ENCODE measurements around the gene TNFRSF4. TPM values are rescaled to one million over a fixed set of nuclear protein-coding genes. Genes with fewer than 3 reads are reported as not detected.

Gene TNFRSF4
- total RNA-seq, 4 donors from 2014 or later = 0.50 to 2.1 (median 0.93) TPM

GRCh38 chr1:1215881-1216605, 2.1 kb upstream of the TNFRSF4 start:
- intact Hi-C loops (cut with DNase I) = no loop called here
- WGBS = 68% methylated on average over 3 of the region's 21 CpGs
- Histone ChIP-seq H3K9me3 (no peaks in the 10 kb centered on the region), H3K27me3 (no peaks in the 10 kb centered on the region), H3K36me3 (peaks cover 34 to 60% (median 56%) of the 10 kb centered on the region in 4 donors), H3K4me1 (peaks cover 14 to 37% (median 30%) of the 10 kb centered on the region in 4 donors), H3K27ac (replicated peaks in 1 of 4) (no peak overlapping the region), H3K4me3 (no peak overlapping the region)
- TF ChIP-seq, protein P1, sequence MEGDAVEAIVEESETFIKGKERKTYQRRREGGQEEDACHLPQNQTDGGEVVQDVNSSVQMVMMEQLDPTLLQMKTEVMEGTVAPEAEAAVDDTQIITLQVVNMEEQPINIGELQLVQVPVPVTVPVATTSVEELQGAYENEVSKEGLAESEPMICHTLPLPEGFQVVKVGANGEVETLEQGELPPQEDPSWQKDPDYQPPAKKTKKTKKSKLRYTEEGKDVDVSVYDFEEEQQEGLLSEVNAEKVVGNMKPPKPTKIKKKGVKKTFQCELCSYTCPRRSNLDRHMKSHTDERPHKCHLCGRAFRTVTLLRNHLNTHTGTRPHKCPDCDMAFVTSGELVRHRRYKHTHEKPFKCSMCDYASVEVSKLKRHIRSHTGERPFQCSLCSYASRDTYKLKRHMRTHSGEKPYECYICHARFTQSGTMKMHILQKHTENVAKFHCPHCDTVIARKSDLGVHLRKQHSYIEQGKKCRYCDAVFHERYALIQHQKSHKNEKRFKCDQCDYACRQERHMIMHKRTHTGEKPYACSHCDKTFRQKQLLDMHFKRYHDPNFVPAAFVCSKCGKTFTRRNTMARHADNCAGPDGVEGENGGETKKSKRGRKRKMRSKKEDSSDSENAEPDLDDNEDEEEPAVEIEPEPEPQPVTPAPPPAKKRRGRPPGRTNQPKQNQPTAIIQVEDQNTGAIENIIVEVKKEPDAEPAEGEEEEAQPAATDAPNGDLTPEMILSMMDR (IDR thresholded peaks at IDR 0.05) = no peak
- no peak for TF ChIP-seq POLR2A (IDR thresholded peaks at IDR 0.05; ENCODE audit: low read depth)
- no peak for TF ChIP-seq EP300 (IDR thresholded peaks at IDR 0.05)
- no peak for TF ChIP-seq POLR2AphosphoS5 (IDR thresholded peaks at IDR 0.05)
- DNase-seq (ENCODE audit: extremely low spot score) = no peak

- Histone ChIP-seq H3K36me3 (peaks cover 27 to 51% (median 47%) of the 10 kb centered on the region in 4 donors), H3K4me1 (peaks cover 14 to 37% (median 30%) of the 10 kb centered on the region in 4 donors), H3K27ac (replicated peaks in 1 of 4) (no peak overlapping the region), H3K9me3 (no peaks in the 10 kb centered on the region), H3K4me3 (no peak overlapping the region), H3K27me3 (no peaks in the 10 kb centered on the region)
- DNase-seq (ENCODE audit: extremely low spot score) = no peak
- WGBS = 53% methylated on average over 9 of the region's 11 CpGs
- intact Hi-C loops (cut with DNase I) = no loop called here
- no peak for TF ChIP-seq POLR2AphosphoS5 (IDR thresholded peaks at IDR 0.05)
- TF ChIP-seq, protein P1 (IDR thresholded peaks at IDR 0.05) = no peak
- TF ChIP-seq EP300 (IDR thresholded peaks at IDR 0.05) = no peak
- TF ChIP-seq POLR2A (IDR thresholded peaks at IDR 0.05; ENCODE audit: low read depth) = no peak
Measured at GRCh38 chr1:1215080-1215676, 1.2 kb upstream of the TNFRSF4 start.

- DNase-seq (ENCODE audit: extremely low spot score) = no peak
- peaks cover 26 to 48% (median 34%) of the 10 kb centered on the region in 4 donors for H3K4me1 ChIP-seq
- no peak for TF ChIP-seq POLR2AphosphoS5 (IDR thresholded peaks at IDR 0.05)
- peaks cover 15 to 28% (median 24%) of the 10 kb centered on the region in 4 donors for H3K36me3 ChIP-seq
- H3K4me3 ChIP-seq = peak overlapping the region; percentile 30 to 47 (median 31)
- intact Hi-C loops (cut with DNase I) = no loop called here
- peak overlapping the region in 1 of 4 donors; percentile 4 for H3K27ac ChIP-seq (replicated peaks in 1 of 4)
- peaks cover 0 to 14% (median 0%) of the 10 kb centered on the region in 4 donors for H3K27me3 ChIP-seq
- no peaks in the 10 kb centered on the region for H3K9me3 ChIP-seq
- no CpG with 5 or more reads among the region's 24 CpGs for WGBS
Measured at GRCh38 chr1:1212780-1213344, 1.1 kb downstream of the TNFRSF4 start.

DNA sequence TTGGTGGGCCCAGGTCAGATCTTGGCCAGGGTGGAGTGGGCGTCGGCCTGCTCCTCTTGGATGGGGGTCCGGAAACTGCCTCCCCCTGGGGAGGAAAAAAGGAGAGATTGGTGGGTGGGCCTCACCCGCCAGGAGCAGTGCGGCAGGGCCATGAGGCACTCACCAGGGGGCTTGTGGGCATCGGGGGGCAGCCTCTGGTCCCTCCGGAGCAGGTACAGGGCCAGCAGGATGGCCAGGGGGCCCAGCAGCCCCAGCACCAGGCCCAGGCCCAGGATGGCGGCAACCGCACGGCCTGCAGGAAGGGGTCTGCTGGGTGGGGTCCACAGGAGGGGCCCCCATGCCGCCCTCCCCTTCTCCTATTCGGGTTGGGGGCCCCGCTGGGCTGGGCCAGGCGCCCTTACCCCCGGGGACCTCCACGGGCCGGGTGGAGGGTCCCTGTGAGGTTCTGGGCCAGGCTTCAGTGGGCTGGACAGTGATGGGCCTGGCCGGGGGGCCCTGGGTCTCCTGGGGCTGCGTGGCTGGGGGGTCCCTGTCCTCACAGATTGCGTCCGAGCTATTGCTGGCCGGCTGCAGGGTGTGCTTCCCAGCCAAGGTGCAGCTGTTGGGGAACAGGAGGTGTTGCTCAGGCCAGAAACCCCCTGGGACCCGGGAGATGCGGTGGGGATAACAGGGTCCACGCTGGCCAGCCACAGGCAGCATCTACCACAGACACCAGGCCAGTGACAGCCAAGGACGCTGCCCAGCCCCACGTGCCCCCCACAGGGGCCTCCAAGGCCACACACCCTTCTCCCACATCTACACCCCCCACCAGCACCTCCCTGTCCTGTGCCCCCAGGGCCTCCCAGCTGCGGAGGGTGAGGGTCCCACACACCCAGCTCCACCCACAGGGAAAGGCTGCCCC, 2.2 kb downstream of the TNFRSF4 start:
- Histone ChIP-seq H3K36me3 (peaks cover 4 to 17% (median 14%) of the 10 kb centered on the region in 4 donors), H3K4me1 (peaks cover 28 to 58% (median 40%) of the 10 kb centered on the region in 4 donors), H3K27me3 (peaks cover 0 to 25% (median 6%) of the 10 kb centered on the region in 4 donors), H3K27ac (replicated peaks in 1 of 4) (no peak overlapping the region), H3K9me3 (no peaks in the 10 kb centered on the region), H3K4me3 (peak overlapping the region in 1 of 4 donors; percentile 31)
- intact Hi-C loops (cut with DNase I) = no loop called here
- TF ChIP-seq EP300 (IDR thresholded peaks at IDR 0.05) (no peak), POLR2AphosphoS5 (IDR thresholded peaks at IDR 0.05) (no peak), POLR2A (IDR thresholded peaks at IDR 0.05; ENCODE audit: low read depth) (no peak)
- TF ChIP-seq, protein P1 (IDR thresholded peaks at IDR 0.05) = no peak
- no peak for DNase-seq (ENCODE audit: extremely low spot score)
- 92% methylated on average over 10 of the region's 28 CpGs for WGBS

Measured in esophagus muscularis mucosa (tissue), 4 donors.